Glomerular endothelial cell (primary cell): Measurements from ENCODE around the gene IL5RA. TPM values are rescaled to one million over a fixed set of nuclear protein-coding genes. Genes with fewer than 3 reads are reported as not detected.

Source experiments
- DNase-seq: peaks from one replicate; pipeline ENCODE4 v3.0.0-alpha.2; 2011; ENCODE audit warnings: low read depth, low spot score; ENCODE audit errors: extremely low read depth
- total RNA-seq: library from RNA; depleted of rRNA; stranded (reverse); fragments of >200 nt; gene quantifications from 2 replicates; pipeline ENCODE4 v1.2.3, GENCODE V29; 2015

IL5RA gene
- total RNA-seq, 1 donor from 2014 or later = not detected

DNA sequence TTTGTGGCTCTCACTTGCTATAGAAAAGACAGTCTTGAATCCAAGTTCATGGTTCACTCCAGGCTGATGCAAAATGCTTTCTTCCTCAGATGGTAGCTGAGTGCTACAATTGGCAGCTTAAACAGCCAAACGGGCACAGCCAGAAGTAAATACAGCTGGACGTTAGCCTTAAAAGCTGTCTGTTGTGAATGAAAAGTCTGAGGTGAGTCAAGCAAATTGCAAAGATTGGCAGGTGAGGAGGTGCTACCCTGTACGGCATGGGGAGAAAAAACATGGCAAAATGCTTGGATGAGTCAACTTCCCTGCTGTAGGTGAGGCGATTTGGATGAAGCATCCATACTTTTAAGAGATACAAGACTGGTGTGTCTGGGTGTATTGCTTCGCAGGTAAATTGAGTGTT is 40.5 kb downstream of the IL5RA start:
- no peak for DNase-seq

DNA sequence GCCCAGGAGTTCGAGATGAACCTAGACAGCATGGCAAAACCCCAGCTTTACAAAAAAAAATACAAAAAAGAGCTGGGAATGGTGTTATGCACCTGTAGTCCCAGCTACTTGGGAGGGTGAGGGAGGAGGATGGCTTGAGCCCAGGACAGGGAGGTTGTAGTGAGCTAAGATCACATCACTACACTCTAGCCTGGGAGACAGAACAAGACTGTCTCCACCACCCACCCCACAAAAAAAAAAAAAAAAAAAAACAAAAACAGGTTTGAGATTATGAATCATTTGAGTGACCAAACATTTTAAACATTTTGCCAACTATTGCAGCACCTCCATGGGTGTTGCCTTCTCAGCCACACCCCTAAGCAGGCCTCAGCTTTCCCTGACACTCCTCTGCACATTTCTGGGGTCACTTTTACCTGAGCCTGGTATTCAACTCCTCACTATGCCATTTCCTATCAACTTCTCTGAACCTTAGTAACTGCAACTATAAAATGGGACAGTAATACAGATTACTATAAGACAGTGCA is 41.8 kb downstream of the IL5RA start:
- DNase-seq = no peak

DNA sequence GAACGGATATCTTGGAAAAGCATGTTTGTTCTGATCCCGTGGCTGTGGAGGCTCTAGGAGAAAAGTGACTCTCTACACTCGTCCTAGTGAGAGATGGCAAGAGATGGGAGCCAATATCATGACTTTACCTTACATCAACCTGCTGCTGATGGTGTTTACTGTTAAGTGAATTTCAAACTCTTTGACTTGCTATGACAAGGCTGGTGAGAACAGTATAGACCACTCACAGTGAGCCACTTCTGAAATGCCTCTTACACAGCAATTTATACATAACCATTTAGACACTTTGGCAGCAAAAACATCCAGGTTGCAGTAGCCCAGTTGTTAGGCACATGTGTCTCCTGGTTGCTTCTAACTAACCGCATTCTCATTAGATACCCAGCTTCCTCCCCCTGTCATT is 43.3 kb downstream of the IL5RA start:
- no peak for DNase-seq

DNA sequence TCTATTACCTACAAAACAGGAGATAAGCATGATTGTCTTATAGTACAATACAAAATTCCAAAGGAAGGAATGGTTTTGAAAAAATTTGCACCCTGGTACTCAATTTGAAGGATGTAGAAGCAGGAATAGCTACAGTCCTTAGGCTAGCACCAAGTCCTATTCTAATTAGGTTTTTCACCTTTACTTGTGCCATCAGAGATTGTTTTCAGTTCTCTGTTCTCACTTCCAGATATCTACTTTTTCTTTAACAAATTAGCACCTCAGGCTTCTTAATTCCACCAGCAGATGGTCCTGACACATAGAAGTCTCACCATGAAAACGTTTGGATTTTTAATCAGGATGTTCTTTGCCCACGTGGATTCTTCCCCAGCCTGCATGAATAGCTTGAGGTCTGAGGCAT is 43.8 kb downstream of the IL5RA start:
- no peak for DNase-seq

DNA sequence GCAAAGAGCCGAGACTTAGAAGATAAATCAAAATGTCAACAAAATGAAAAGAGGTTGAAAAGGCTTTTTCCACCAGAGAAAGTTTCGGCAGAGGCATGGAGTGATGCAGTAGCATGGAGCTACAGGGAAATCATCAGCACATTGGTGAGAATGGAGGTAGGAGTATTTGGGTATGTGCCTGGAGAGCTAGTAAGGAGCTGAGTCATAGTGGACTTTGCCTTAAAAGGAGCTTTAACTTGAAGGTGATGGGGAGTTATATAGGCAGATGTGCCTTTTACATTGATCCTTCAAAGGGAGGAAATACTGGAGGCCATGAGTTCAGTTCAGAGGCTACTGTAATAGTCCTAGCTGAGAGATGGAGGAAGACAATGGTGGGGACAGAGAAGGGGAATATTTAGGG is 44.3 kb downstream of the IL5RA start:
- no peak for DNase-seq

DNA sequence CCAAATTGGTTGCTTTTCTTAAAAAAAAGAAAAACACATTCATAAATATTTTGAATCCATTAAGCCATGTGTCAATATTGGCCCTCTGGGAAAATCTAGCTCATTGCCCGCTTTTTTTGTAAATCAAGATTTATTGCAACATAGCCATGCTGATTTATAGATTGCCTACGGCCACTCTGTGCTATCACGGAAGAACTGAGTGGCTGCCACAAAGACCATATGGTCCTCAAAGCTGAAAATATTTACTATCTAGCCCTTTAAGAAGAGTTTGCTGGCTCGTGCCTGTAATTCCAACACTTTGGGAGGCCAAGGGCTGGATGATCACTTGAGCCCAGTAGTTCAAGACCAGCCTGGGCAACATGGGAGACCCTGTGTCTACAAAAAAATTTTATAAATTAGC is 45.9 kb downstream of the IL5RA start:
- no peak for DNase-seq

- no peak for DNase-seq
Measured at GRCh38 chr3:3059645-3060044, 50.5 kb downstream of the IL5RA start.

GRCh38 chr3:3053974-3054373 is 56.2 kb downstream of the IL5RA start:
- DNase-seq = no peak

GRCh38 chr3:3038201-3038991 is 71.8 kb downstream of the IL5RA start:
- DNase-seq = no peak

DNA sequence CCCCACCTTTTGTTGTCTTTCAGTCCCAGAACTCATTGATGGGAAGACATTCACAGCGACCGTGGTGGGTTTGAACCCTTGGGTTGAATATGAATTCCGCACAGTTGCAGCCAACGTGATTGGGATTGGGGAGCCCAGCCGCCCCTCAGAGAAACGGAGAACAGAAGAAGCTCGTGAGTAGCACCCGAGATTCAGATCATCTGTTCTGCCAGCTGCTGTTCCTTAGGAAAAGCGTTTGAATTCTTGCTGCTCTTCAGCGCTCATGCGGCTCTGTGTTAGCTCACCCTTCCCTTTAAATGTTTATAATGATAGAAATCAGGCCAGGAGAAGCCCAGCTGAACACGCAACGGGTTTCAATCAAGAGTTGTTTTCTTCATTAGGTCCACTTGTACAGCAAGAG is 73.0 kb downstream of the IL5RA start:
- DNase-seq = no peak

DNA sequence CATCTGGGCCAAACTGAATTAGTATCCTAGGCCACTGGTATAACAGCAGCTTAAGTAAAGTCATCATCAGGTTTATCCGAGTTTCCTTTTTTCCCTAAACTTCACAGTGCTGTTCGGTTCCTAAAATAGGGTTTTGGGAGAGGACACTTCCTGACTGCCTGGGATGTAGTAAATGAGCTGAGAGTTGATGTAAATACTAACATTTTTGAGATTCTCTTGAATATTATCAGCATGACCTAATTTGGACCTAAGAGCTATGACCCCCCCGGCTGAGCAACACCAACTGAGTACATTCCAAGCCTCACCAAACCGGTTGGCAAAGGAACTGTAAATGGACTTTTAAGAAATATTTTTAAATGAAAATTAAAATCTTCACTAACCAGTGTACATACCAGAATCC is 78.8 kb downstream of the IL5RA start:
- DNase-seq = no peak

GRCh38 chr3:3027976-3028567 is 82.1 kb downstream of the IL5RA start:
- DNase-seq = no peak

GRCh38 chr3:3023111-3023745 is 86.9 kb downstream of the IL5RA start:
- DNase-seq = no peak

DNA sequence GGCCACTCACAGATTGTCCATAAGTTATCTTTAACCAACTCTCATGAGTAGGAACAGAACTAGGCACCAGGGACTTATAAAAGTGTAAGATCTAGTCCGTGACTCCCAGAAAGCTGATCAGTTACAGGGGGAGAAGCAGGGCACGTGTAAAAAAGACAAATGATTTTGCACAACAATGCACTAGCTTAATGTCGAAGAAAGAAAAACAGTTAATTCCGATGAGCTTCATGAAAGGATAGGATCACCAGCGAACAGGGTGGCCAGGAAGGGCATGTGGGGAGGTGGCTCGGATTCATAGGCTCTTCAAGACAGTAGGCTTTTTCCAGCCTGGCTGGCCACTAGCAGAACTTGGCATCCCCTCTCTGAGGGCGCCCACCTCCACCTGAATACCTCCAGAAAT is 90.0 kb downstream of the IL5RA start:
- no peak for DNase-seq

Other genes starting within 250 kb of the IL5RA start
- gene TRNT1, start 16.6 kb upstream of the IL5RA start, total RNA-seq = 10.0 and 15.4 TPM in 2 replicates
- gene CRBN, start 69.3 kb upstream of the IL5RA start, total RNA-seq = 43.1 and 44.4 TPM in 2 replicates